Daoy (cell line): Measurements from ENCODE around the gene CSNK1G3. TPM values are rescaled to one million over a fixed set of nuclear protein-coding genes. Genes with fewer than 3 reads are reported as not detected.
A peak's percentile ranks its signal among the peaks of the same experiment; 100 is the strongest.
"Not testable (repeated sequence)": the region's sequence is repeated elsewhere in the genome, so short reads cannot be mapped to it uniquely, and the experiment has no call there.

Experiments used
- DNase-seq: peaks from one replicate; pipeline ENCODE4 v3.0.0-alpha.2; 2015; ENCODE audit warnings: low read depth
- total RNA-seq: library from RNA; depleted of rRNA; stranded (reverse); fragments of >200 nt; shearing (Covaris generic); gene quantifications from 2 replicates; pipeline ENCODE4 v1.2.3, GENCODE V29; 2014; rRNA removed

Gene CSNK1G3
- total RNA-seq = 87.5 and 93.9 TPM in 2 replicates

DNA sequence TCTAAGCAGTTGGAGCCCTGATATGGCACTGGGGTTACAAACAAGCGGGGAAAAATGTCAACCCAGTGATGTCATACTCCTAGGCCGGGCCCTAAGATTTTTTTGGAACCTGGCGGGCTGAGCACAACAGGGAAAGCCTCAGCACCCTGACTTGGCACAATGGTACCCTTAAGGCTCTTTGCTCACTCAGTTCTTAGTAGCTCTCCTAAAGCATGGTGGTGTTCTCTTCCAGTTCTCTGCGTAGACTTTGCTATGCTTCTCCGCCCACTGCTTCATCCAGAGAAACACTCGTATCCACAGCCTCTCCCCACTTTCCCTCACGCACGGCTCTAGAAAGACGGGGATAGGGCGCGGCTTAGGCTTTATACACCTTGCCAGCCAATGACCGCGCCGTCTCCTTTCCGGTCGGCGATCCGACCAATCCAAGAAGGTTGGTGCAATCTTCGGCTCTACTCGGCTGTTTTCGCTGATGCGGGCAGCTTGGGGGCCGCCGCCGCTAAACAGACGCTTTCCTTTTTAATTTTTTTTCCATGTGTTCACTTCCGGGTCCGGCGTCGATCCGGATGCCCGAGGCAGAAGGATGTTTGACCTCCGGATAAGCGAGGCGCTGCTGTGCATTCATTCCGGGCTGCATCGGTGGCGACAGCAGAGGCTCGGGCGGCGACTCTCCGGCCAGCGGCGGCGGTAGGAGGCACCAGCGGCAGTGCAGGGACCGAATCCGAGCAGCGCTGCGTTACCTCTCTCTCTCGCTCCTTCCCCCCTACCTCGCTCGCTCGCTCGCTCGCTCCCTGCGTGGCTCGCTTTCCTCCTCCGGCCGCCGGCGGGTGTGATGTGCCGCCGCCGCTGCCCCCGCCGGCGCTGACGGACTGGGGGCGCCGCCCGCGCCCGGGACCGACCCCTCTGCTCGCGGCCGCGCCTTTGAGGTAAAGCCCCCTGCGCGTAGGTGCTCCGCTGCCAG, at the start of gene CSNK1G3:
Gene CSNK1G3, plus strand, starts transcription at position 530 of the 958 bp plus-strand sequence. CDS start 33,487 bp downstream, outside the sequence.
- peak; percentile 98 for DNase-seq

- not testable (repeated sequence) for DNase-seq
These were observed 45.1 kb upstream of the CSNK1G3 start for GRCh38 chr5:123466839-123467238.

- no peak for DNase-seq
These were observed 40.6 kb upstream of the CSNK1G3 start for GRCh38 chr5:123471385-123471784.

DNA sequence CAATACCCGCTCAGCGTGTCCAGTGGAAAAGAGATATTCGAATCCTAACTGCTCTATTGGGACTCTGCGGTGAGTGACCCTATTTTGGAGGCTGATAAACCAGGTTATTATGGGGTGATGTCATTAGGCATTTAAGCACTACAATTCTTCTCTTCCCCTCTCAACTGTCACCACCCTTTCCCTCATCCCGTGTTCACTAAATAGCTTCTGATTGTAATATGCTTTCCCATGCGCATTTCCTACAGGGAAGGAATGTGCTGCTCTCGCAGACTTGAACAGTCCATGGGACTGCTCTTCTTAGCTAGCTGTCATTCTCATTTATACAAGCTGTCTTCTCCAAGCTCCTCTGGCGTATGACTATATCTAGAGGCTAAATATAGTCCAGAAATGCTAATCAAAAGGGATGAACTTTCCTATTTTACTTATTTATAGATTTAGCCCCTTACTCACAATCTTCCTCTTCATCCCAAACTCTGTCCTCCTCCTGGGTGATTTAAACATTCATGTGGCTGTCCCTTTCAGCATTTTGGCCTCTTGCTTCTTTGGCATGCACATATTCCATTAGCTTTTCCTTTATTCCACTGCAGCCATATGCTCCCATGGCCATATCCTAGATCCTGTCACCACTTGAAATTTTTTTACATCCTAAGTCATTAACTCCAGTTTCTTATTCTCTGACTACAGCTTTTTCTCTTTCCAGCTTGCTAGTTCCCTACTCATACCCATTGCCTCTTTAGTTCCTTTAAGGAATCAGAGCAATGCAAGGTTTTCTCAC, 39.6 kb upstream of the CSNK1G3 start:
- no peak for DNase-seq

DNA sequence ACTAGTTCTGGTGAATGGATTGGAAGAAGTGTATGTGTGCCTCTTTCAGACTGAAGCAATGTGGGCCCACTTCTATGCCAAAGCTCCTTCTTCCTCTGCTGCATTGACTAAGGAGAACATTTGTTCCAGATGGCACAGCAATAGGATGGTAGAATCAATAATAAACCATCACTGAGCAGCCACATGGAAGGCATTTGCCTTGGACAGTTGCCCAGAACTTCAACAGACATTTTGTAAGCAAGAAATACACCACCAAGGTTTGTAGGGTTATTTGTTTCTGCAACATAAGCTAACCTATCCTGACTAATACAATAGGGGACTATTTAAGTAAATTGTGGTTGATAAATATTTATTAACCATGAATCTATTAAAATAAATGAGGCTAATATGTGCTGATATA, 37.7 kb upstream of the CSNK1G3 start:
- no peak for DNase-seq

- no peak for DNase-seq
These were observed 35.2 kb upstream of the CSNK1G3 start for GRCh38 chr5:123476731-123477130.

GRCh38 chr5:123478546-123478945, 33.4 kb upstream of the CSNK1G3 start:
- no peak for DNase-seq

GRCh38 chr5:123482258-123482657, 29.7 kb upstream of the CSNK1G3 start:
- no peak for DNase-seq

DNA sequence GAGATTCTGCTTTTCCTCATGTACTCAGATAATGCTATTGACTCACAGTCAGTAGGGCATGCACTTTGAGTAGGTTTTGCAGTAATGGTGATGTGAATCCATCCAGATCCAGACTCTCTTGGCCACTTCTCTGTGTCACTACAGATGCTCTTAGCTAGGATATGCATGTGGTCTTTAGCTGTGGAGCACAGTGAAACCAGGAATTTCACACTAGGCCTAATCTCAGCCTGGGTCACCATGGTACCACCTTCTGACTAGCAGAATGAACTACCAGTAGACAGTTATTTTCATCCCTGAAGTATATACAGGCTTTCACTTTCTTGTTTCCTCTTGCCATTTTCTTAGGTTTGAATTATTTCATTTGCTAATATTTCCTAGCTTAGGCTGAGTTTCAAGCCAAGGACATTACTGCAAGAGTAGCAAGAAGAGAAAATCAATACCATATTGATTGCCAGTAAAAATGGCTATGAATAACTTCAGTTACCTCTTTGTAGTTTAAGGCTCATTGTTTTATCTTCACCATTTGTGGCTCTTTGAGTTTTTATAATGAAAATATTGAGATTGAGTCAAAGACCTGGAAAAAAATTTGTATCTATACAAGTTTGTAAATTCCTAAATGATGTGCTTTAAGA, 28.4 kb upstream of the CSNK1G3 start:
- DNase-seq = no peak

GRCh38 chr5:123485275-123485674, 26.7 kb upstream of the CSNK1G3 start:
- no peak for DNase-seq

DNA sequence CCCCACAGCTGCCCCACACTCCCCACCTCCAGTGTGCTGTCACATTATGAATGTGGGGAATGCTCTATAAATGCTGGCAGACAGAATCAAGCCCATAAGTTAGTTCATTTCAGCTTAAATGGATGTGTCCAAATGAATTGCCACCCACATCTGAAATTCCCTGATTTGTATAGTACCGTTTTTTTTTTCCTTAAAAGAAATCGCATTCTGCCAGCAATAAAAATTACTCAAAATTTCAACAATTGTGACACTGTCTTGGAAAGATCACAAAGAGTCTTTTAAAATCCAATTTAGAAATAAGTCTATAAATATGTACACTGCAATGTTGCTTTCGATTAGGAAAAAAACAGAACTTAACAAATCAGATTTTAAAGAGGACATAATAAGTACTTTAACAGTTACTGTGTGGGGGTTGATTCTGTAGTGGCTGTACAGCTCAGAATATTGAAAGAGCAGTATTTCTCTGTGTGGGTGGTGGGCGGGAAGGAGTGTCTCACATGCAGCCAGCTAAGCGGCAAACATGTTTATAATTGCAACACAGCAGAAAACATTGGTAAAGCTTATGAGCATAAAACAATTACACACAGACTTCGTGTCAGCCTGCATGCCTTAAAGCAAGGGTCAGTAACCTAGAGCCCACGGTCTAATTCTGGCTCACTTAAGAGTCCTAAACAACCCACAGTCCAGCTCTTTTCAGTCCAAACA, 24.9 kb upstream of the CSNK1G3 start:
- no peak for DNase-seq

DNA sequence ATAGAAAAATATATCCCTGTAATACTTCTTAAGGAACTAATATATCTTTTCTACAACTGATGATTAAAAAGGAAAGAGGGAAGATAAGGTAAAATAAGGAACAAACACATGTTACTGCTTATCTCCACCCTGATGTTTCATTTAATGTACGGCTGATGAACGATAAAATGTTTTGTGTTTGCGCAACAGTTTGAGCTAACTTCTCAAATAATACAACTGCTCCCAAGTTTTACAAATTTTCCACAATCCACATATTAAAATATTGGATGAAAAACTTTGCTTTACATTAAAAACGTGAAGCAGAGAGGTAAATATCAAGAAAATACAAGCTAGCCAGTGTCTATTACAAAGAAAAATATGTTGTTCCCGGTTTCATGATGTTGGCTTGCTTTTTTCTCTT, 21.0 kb upstream of the CSNK1G3 start:
- no peak for DNase-seq

DNA sequence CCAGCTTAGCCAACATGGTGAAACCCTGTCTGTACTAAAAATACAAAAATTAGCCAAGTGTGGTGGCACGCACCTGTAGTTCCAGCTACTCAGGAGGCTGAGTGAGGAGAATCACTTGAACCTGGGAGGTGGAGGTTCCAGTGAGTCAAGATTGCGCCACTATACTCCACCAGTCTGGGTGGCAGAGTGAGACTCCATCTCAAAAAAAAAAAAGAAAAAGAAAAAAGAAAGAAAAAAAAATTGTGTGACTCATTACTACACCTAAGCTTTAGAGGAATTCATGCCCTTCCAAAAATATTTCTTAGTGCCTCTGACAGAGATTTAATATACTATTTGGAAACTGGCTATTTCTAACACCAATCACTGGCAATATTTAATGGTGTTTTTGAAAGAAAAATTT, 16.8 kb upstream of the CSNK1G3 start:
- DNase-seq = not testable (repeated sequence)

GRCh38 chr5:123496892-123497291, 15.1 kb upstream of the CSNK1G3 start:
- DNase-seq = peak; percentile 25

GRCh38 chr5:123500471-123500870, 11.5 kb upstream of the CSNK1G3 start:
- DNase-seq = no peak

DNA sequence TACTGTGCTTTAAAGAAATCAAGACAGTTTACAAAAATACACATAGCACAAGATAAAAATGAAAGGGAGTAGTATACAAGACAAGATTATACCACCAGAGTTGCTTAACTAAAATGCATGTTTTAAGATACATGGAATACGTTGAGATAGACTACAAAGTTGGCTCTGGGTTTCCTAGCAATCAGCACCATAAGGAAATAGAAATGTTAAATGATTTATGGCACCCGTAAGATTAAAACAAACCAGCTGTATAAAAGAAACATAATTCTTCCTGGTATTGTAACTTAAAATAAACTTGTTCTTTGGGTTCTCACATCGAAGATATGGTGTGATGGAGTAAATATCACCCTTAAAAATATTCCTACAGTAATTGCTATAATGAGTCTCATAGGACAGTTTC, 9.9 kb upstream of the CSNK1G3 start:
- no peak for DNase-seq

- no peak for DNase-seq
These were observed 8.7 kb upstream of the CSNK1G3 start for GRCh38 chr5:123503299-123503698.

- no peak for DNase-seq
These were observed 6.3 kb upstream of the CSNK1G3 start for GRCh38 chr5:123505633-123506032.

- DNase-seq = no peak
These were observed 3.5 kb upstream of the CSNK1G3 start for GRCh38 chr5:123508441-123508840.

- DNase-seq = peak; percentile 58
These were observed 708 bp upstream of the CSNK1G3 start for GRCh38 chr5:123511290-123511647.

DNA sequence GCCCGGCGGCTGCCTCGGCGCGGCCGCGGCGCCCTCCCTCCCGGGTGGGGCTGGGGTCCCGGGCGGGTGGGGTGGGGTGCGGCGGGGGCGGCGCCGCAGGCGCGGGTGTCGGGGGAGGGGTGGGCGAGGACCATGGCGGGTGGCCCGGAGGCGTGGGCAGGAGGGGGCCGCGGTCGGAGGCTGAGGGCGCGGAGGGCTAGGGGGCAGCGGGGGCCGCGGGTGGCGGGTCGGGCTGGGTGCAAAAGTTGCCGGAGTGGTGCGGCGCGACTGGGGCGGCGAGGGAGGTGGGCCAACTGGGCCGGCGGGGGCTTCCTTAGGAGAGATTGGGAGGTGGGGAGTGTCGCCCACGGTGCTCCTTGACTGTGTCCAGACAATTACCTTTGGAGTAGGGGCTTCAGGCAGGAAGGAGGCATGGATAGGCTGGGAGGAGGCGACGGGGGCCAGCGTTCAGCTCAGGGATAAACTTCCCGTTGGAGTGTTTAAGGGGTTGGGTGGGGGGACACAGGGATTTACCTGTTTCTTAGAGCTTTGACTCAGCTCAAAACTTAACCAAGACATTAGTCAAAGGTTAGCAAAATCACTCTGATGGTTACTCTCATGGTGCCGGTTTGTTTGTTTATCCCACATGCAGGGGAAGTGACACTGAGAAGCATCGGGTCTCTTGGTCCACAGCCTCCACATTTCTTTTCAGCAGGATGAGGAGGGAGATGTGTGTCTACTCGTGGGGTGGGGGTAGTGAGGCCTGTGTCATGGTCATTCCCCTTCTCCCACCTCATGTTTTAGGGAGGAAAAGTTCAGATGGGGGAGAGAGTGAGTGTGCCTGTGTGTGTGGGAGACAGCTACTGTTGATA, 859 bp downstream of the CSNK1G3 start:
- peak; percentile 30 for DNase-seq
